ENCODE data around the gene CELF4.

CELF4 gene

GRCh38 chr18:37524498-37525261 lies 40.9 kb downstream of the CELF4 start:
- no peak for DNase-seq (ENCODE audit: low read depth, low spot score)
- no peak overlapping the region for H3K4me3 ChIP-seq (ENCODE audit: low read depth, low read length)
- TF ChIP-seq, protein P1, sequence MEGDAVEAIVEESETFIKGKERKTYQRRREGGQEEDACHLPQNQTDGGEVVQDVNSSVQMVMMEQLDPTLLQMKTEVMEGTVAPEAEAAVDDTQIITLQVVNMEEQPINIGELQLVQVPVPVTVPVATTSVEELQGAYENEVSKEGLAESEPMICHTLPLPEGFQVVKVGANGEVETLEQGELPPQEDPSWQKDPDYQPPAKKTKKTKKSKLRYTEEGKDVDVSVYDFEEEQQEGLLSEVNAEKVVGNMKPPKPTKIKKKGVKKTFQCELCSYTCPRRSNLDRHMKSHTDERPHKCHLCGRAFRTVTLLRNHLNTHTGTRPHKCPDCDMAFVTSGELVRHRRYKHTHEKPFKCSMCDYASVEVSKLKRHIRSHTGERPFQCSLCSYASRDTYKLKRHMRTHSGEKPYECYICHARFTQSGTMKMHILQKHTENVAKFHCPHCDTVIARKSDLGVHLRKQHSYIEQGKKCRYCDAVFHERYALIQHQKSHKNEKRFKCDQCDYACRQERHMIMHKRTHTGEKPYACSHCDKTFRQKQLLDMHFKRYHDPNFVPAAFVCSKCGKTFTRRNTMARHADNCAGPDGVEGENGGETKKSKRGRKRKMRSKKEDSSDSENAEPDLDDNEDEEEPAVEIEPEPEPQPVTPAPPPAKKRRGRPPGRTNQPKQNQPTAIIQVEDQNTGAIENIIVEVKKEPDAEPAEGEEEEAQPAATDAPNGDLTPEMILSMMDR (IDR thresholded peaks at IDR 0.05; ENCODE audit: low read depth, low read length) = no peak
- in situ Hi-C loops (cut with HindIII; ENCODE audit: low sequenced_read_pairs) = no loop called here

DNA sequence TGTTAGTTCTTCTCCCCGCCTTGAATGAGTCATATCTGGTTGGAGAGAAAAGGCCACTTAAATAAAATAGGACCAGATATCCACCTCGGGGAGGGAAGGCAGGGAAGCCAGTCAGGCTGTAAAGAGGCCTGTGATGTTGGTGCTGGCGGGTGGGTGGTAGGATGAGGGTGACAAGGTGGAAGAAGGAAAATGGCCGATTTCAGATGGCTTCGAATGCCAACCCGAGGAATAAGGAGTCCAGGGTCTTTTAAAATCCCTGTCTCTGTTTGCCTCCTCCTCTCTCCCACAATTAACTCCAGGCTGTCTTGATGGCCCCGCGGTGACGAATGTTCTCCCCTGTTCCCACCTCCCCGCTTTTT lies 41.5 kb downstream of the CELF4 start:
- TF ChIP-seq, protein P1 (IDR thresholded peaks at IDR 0.05; ENCODE audit: low read depth, low read length) = no peak
- in situ Hi-C loops (cut with HindIII; ENCODE audit: low sequenced_read_pairs) = no loop called here
- H3K4me3 ChIP-seq (ENCODE audit: low read depth, low read length) = no peak overlapping the region
- no peak for DNase-seq (ENCODE audit: low read depth, low spot score)

DNA sequence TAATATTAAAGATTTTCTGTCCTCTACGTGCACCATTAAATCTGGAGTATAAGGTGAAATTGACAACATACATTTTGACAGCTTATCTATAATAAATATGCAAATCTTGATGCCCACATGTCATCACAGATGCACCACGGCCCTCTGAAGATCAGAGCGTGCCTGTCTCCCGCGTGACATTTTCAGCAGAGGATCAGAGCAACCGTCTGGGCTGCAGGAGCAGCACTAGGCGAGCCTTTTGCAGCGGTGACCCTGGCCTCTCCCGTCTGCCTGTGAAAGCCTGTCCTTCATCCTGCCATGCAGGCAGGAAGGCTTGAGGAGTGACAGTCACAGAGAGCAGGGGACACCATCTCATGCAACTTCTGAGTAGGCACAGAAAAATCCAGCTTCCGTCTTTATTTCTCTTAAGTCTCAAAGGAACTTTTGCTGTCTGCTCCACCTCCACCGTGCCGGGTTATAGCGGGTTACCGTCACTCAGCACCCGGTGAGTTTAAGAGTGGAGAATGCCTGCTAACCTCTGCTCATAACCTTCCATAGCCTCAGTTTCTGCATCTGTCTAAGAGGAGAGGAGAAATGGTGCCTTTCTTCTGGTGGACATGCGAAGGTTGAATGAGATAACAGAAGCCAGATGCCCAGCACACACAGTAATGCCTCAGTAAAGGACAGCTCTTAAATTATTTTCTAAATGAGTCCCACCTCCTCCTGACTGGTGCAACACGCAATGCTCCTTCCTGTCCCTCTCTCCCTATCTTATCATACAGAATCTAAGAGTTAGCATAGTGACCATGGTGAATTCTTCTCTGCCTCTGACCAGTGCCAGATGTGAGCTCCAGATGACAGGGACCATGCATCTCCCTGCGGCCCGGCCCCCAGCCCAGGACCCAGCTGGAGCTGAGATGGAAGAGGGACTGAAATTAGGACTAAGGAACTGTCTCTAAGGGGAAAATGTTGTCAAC lies 43.8 kb downstream of the CELF4 start:
- in situ Hi-C loops (cut with HindIII; ENCODE audit: low sequenced_read_pairs) = no loop called here
- no peak for DNase-seq (ENCODE audit: low read depth, low spot score)
- H3K4me3 ChIP-seq (ENCODE audit: low read depth, low read length) = no peak overlapping the region
- TF ChIP-seq, protein P1 (IDR thresholded peaks at IDR 0.05; ENCODE audit: low read depth, low read length) = no peak

GRCh38 chr18:37520508-37520907 lies 45.1 kb downstream of the CELF4 start:
- DNase-seq (ENCODE audit: low read depth, low spot score) = no peak
- in situ Hi-C loops (cut with HindIII; ENCODE audit: low sequenced_read_pairs) = no loop called here

GRCh38 chr18:37519510-37520135 lies 46.0 kb downstream of the CELF4 start:
- in situ Hi-C loops (cut with HindIII; ENCODE audit: low sequenced_read_pairs) = no loop called here
- DNase-seq (ENCODE audit: low read depth, low spot score) = no peak
- no peak overlapping the region for H3K4me3 ChIP-seq (ENCODE audit: low read depth, low read length)
- TF ChIP-seq, protein P1 (IDR thresholded peaks at IDR 0.05; ENCODE audit: low read depth, low read length) = no peak

More at GRCh38 chr18:37520508-37520907, 45.1 kb downstream of the CELF4 start:
- no peak overlapping the region for H3K4me3 ChIP-seq (ENCODE audit: low read depth, low read length)
- TF ChIP-seq, protein P1 (IDR thresholded peaks at IDR 0.05; ENCODE audit: low read depth, low read length) = no peak

DNA sequence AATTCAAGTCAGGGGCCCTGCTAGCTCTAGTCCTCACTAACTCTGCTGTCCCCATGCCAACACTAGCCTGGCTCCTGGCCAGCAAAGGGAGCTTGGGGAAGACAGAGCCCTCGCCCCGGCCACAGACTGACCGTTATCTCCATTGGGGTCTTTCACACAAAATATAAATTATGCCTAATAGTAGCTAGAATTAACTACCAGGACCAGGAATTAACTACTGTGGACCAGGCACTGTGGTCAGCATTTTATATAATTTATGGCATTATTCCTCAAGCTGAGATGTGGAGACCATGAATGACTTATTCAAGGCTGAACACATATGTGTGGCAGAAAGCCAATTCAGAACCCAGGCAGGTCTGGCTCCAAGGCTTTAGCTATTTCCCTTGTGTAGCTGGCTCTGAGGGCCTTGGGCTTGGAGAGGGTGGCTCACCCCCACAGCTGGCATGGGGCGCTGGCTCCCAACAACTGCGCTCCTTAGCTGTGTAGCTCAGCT lies 49.2 kb downstream of the CELF4 start:
- in situ Hi-C loops (cut with HindIII; ENCODE audit: low sequenced_read_pairs) = no loop called here
- H3K4me3 ChIP-seq (ENCODE audit: low read depth, low read length) = no peak overlapping the region
- TF ChIP-seq, protein P1 (IDR thresholded peaks at IDR 0.05; ENCODE audit: low read depth, low read length) = no peak
- DNase-seq (ENCODE audit: low read depth, low spot score) = no peak
